ENCODE results near the gene GXYLT1. TPM values are rescaled to one million over a fixed set of nuclear protein-coding genes. Genes with fewer than 3 reads are reported as not detected.
"Not testable (repeated sequence)": the region's sequence is repeated elsewhere in the genome, so short reads cannot be mapped to it uniquely, and the experiment has no call there.

GXYLT1 gene
- polyA plus RNA-seq, 1 donor: 12.3 TPM

DNA sequence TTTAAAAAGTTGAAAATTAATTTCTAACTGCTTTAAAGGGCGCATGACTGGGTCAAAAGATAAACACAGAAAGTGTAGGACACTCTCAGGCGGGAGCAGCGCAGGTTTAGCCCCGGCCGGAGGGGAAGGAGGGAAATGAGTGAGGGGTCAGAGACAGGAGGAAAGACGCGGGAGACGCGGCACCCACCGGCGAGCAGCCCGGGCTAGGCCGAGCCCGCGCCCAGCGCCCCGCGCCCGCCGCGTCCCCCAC is 591 bp downstream of the GXYLT1 start:
- no peak for DNase-seq

DNA sequence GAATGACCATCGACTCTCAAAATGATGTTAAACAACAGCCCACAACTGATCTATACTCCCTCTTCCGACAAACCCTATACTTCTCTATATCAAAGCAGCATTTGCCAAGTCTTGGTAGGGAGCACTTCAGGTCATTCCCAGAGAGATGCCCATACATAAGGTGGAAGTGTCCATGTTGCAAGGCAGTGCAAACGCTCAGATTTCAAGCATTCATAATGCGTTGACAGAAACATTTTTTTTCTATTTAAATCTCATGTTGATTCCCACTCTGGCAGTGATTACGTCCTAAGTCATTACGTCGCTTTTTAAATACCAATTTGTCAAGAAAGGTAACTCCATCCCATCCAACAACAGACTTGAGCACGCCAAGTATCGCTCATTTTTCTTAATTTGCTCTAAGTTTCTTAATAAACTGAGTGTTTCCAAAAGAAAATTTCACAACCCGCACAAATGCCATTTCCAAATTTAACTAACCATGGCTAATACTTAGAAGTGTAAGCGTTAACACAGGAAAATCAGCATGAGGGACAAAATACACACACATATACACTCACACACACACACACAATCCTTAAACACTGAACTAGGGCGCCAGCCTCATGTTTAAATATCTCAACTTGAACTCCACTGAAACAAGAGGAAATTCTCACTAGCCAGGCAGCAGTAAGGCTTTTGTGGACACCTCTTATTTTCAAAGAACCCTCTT is 1.1 kb downstream of the GXYLT1 start:
- no peak for DNase-seq

DNA sequence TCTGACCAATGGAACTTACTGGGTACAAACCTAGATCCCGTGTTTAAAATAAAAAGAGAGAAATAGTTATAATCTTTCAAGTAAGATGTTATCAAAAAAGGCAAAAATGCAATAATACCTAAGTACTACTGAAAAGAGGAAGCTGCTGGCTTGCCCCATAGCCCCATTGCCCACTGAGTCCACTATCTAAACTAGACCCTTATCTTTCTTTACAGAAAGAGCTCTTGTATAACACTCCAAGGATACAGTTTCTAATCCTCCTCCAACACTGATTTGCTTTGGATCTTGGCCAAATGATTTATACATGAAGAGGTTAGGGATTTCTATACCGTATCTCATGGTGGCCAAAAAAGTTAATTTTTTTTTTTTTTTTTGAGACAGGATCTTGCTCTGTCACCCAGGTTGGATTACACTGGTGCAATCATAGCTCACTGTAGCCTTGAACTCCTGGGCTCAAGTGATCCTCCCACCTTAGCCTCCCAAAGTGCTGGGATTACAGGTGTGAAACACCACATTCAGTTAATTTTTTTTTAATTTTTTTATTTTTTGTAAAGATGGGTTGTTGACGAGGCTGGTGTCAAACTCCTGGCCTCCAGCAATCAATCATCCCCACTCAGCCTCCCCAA is 2.6 kb downstream of the GXYLT1 start:
- DNase-seq: no peak

DNA sequence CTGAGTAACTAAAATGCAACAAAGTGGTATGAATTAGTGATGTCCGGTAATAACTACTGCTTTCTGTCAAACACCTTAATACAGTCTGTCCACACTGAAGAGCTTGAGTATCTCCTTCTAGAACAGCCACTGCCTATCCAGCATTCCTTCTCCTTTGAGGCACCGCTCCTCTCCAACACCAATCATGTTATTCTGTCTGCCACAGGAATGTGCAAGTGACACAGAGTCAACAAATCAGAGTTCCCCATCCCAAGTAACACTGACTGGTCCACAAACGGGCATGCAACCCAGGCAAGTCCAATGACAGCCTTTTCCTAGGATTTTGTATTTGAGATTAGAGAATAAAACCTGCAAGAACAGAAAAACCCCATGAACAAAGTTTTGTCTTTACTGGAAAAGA is 3.8 kb downstream of the GXYLT1 start:
- no peak for DNase-seq

DNA sequence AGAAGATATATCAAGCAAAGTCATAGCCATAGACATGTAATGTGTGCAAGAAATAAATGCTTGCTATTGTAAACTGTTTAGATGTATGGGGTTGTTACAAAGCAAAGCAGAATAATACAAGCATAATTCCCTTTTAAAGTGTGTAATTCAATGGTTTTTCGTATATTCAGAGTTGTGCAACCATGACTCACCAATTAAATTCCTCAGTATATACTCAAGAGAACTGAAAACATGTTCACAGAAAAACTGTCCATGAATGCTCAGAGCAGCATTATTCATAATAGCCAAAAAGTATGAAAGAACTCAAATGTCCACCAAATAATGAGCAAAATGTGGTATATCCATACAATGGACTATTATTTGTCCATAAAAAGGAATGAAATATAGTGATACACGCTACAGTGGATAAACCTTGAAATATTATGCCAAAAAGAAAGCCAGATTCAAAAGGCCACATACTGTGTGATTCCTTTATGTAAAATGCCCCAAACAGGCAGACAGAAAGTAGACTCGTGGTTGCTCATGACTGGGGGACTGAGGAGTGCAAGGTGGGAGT is 9.3 kb downstream of the GXYLT1 start:
- no peak for DNase-seq

DNA sequence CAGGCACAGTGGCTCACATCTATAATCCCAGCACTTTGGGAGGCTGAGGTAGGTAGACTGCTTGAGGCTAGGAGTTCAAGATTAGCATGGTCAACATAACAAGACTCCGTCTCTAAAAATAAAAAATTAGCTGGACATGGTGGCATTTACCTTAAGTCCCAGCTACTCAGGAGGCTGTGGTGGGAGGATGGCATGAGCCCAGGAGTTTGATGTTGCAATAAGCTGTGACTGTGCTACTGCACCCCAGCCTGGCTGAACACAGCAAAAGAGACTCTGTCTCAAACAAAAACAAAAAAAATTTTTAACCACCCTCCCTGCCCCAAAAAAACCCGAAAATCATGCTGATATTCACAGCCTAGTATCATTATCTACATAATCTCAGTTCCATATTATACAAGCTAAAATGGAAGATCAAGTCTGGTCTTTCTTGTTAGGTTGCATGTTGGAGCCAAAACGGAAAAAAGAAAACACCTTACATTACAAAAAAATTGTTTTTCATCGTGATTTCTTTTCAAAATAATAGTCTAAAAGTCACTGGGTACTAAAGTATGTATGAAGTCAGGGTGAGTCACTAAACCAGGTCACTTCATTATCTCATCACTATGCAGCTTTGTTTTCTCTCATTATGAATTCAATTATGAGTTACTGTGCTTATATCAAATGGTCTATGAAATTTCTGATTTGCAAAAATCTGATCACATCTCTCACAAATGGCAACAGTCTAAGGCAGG is 13.8 kb downstream of the GXYLT1 start:
- no peak for DNase-seq

DNA sequence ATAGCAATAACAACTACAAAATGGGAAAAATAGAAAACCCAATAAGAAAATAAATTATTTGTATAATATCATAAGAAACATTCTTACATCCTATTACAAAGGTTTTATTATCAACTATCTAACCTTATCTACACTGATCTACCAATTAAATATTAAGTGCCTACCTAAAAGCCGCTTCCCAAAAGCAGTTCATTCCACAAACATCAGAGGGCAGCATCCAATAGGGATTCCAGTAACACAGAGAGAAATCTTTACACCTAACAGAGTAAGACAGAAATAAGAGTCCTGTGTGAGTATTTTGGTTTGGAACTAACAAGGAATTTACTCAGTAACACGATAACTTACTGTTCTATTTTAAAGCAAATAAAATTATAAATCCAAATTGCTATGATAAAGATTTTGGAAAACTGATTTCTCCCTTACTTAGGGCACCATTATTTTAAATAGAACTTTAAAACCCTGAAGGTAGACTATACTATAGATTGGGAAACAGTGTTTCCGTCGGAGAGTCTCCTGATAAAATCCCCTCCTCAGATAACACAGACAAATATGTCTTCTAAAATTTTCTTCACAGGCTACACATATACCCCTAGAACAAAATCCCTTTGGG is 15.0 kb downstream of the GXYLT1 start:
- peak; percentile 37 for DNase-seq

DNA sequence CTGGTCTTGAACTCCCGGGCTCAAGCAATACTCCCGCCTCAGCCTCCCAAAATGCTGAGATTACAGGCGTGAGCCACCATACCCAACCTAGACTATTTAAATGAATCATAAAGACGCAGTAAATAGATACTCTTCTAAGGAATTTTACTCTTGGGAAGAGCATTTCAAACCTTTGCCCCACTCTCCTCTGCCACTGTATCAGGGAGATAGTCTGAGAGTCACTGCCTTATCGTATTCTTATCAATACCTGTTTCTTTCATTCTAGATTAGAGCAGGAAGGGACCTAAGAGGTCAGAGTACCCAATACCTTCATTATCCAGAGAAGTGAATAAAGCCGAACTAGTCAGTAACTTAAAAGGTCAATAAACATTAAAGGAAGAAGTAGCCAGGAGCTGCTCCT is 15.8 kb downstream of the GXYLT1 start:
- no peak for DNase-seq

DNA sequence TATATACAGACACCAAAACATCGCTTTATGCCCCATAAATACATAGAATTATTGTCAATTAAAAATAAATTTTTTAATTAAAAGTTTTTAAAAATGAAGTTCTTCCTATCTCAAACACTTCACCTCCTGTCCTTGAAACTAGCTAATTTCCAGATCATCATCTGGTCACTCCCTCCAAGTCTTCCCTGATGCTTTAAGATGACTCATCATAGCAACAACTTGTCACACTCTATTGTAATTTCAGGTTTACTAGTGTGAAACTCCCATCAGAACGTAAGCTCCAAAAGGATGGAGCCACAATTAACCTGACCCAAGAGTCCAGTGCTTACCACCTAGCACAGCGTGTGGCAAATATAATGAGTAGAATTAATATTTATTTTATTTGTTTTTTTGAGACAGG is 16.3 kb downstream of the GXYLT1 start:
- no peak for DNase-seq

DNA sequence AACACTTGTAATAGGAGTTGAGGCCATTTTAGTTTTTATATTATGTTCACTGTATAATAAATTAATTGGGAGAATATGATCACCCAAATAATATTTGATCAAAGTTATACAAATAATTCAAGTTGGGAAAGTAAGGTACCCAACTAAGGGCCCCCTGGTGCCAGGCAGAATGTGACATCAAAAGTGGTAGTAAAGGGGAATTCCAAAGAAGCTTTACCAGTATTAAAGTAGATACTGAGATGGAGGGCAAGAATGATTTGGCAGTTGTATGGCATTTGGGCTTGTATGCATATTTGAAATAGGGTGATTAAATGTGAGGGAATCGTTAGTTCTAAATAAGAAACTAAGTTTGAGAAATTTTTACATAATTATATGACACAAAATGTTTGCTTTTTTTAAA is 17.7 kb downstream of the GXYLT1 start:
- no peak for DNase-seq

DNA sequence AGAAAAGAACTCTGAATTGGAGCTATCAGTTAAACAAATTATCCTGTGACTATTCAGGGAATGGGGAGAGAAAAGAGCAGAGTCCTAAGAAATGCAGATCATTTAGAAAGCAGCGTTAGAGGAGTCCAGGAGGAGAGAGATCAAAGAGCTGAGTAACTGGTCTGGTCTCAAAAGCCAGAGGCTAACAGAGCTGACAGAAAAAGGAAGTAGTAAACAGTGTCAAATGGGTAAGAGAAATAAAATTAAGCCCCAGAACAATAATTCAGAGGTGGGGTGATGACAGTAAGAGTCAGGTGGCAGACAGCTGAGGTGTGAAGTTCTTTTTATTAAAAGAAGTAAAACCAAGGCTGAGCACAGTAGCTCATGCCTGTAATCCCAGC is 19.3 kb downstream of the GXYLT1 start:
- DNase-seq: no peak

DNA sequence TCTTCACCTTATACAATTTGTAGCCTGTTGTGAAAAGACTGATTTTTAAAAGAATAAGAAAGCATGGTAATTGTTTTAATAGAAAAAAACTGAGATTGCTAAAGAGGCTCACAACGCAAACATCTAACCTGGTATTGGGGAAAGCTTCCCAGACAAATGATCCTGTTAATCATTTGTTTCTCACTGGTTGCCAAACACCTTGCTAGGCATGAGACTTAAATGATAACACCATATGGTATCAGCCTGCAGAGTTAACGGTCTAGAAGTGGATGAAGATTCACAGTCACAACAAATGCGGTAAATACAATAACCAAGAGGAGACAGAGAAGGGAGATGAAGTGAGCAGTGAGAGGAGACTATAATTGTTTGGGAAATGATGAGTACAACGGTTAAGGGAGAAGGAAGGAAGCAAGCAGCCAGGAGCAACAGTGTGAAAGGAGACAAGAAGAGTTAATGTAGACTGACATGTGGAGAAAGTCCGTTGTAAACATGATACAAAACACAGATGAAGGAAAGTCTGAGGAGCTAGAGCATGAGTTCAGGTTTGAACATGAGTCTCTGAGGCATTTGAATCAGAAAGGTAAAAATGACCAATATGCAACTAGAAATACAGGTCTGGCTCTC is 19.8 kb downstream of the GXYLT1 start:
- DNase-seq: no peak

DNA sequence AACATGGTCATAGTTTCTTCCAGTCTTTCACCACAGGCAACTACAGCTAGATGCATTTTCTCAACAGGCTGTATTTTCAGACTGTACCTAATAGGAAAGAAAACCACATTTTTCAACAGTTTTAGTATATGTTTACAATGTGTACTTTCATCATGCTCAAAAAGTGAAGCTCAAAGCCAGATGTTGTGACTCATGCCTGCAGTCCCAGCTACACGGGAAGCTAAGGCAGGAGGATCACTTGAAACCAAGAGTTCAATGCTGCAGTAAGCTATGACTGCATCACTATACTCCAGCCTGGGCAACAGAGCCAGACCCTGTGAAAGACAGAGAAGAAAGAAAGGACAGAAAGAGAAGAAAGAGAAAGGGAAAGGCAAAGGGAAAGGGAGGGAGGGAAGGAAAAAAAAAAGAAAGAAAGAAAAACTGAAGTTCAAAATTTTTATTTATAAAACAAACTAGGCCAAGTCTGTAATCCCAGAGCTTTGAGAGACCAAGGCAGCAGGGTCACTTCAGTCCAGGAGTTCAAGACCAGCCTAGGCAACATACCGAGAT is 25.5 kb downstream of the GXYLT1 start:
- DNase-seq: no peak

DNA sequence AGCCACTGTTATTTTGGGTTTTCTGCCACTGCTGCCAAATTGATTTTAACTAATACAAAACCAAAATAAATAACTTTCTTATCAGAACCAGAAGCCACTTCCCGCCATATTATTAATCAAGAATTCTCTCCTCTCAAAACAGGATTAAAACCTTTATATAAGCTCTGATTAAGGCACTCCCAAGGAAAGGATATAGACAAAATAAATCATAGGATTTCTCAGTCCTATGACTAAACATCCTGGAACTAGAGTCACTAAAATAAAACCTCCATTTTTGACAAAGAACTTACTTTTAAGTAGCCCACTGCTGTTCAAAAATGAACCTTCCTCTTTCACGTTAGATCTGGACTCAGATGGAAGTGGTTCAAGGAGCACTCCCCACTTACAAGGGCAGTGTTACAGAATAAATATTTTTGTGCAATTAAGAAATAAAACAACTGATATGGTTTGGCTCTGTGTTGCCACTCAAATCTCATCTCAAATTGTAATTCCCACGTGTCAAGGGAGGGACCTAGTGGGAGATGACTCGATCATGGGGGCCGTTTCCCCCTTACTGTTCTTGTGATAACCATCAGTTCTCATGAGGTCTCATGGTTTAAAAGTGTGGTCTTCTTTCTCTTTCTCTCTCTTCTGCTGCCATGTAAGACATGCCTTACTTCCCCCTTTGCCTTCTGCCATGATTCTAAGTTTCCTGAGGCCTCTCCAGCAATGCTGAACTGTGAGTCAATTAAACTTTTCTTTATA is 26.4 kb downstream of the GXYLT1 start:
- DNase-seq: no peak

DNA sequence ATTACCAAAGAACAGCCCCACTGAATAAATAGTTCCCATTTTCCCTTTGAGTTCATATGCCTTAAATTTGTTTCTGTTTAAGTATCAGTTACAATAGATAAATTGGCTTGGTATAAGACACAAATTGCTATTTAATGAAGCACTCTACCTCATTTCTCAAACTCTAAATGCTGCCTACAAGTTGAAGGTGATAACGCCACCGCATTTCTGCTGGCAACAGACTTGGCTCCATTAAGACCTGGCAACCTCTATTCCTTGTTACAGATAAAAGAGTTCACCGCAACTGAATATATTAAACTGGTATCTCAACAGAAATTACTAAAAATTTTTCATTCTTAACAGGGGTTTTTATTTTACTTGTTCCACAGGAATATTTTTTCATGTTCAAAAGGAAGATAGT is 35.6 kb downstream of the GXYLT1 start:
- no peak for DNase-seq

DNA sequence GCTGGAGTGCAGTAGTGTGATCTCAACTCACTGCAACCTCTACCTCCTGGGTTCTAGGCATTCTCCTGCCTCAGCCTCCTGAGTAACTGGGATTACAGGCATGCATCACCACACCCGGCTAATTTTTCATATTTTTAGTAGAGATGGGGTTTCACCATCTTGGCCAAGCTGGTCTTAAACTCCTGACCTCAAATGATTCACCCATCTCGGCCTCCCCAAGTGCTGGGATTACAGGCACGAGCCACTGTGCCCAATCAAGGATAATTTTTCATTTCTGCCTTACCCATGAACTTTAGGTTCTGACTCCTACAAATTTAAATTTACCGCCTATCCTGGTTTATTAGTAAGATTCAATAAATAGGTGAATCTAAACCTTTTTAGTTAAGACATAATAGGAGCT is 37.9 kb downstream of the GXYLT1 start:
- DNase-seq: not testable (repeated sequence)

DNA sequence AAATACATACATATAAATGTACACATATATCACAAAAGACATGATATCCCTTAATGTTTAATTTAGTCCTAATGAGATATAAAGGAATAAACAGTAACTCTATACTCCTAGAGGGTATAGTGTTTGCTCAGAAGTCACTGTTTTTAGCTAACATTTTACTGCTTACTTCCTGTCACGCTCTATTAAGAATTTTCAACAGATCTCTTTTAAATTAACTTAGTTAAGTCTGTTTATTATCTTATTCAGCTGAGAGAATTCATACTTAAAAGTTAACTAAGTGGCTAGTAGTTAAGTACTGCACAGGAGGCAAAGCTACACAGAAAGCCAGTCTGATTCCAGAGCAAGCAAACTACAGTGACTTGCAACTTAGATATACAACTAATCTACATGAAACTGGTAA is 39.9 kb downstream of the GXYLT1 start:
- no peak for DNase-seq

DNA sequence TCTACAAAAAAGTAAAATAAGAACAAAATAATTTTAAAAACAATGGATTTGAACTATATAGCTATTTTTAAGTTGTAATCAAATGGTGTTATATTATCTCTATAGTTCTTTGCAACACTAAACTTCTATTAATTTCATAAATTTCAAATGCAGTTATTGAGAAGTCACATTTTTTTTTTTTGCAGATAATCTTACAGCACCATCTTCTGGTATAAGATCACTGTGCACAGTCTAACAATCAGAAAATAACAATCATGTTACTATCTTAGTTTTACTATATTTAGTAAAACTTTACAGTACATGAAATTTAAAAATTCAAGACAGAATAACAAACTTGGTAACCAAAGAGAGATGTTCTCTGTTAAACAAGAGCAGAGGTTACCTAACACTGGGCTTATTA is 40.6 kb downstream of the GXYLT1 start:
- DNase-seq: no peak

DNA sequence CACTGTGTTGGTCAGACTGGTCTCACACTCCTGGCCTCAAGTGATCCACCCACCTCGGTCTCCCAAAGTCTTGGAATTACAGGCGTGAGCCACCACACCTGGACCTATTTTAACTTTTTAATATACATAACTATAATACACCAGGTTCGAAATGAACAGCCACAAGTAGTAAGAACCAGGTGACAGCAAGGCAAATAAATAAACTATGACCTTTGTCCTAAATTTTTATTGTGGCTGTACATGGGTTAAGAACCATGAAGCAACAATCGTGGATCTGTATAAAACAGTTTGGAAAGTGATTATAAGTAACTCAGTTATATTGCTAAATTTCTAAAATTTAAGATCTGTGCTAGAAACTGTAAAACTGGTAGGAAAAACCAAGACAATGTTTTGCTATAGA is 41.5 kb downstream of the GXYLT1 start:
- DNase-seq: no peak

DNA sequence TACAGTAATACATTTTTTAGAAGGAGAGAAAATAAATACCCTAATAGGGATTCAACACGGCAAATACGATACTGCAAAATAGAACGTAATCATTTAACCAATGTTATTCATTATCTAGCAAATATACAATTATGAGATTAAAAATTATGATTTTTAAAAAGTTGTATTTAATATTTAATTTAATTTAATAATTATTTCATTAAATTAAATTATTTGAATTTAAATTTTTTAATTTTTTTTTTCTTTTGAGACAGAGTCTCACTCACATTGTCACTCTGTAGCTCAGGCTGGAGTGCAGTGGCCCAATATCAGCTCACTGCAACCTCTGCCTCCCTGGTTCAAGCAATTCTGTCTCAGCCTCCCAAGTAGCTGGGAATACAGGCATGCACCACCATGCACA is 42.0 kb downstream of the GXYLT1 start:
- DNase-seq: no peak

DNA sequence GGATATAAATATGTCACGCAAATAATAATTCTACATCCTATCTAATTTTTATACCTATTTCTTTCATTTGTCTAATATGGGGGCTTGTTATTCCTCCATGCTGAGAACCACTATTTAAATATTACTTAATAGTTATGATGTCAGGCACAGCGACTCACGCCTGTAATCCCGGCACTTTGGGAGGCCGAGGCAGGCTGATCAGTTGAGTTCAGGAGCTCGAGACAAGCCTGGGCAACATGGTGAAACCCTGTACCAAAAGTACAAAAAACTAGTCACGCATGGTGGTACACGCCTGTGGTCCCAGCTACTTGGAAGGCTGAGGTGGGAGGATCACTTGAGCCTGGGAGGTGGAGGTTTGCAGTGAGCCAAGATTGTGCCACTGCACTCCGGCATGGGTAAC is 45.2 kb downstream of the GXYLT1 start:
- no peak for DNase-seq

DNA sequence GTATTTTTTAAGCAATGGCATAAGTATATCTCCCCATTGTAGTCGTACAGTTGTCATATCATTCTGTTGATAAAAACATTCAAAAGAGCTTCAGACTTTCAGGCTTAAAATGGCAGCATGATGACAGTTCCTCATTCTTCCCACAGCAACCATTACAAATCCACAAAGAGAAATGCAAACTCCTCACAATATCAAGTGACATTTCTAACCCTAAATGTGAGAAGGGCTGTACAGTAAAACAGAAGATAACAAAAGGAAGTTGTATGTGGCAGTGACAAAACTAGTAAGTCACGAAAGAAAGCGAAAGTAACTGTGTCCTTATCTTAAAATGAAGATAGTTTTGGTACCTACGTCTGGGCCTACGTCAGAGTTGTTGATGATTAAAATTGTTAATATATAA is 46.7 kb downstream of the GXYLT1 start:
- no peak for DNase-seq
